Hematopoietic multipotent progenitor cell treated with erythropoietin and hydrocortisone succinate and interleukin-3 and kit ligand, for 6 days (in vitro differentiated cells): ENCODE results near the gene GOT2.
"Not testable (repeated sequence)": the region's sequence is repeated elsewhere in the genome, so short reads cannot be mapped to it uniquely, and the experiment has no call there.

Experiments used
- DNase-seq: peaks from one replicate; pipeline ENCODE4 v3.0.0-alpha.2; 2015

Gene GOT2

DNA sequence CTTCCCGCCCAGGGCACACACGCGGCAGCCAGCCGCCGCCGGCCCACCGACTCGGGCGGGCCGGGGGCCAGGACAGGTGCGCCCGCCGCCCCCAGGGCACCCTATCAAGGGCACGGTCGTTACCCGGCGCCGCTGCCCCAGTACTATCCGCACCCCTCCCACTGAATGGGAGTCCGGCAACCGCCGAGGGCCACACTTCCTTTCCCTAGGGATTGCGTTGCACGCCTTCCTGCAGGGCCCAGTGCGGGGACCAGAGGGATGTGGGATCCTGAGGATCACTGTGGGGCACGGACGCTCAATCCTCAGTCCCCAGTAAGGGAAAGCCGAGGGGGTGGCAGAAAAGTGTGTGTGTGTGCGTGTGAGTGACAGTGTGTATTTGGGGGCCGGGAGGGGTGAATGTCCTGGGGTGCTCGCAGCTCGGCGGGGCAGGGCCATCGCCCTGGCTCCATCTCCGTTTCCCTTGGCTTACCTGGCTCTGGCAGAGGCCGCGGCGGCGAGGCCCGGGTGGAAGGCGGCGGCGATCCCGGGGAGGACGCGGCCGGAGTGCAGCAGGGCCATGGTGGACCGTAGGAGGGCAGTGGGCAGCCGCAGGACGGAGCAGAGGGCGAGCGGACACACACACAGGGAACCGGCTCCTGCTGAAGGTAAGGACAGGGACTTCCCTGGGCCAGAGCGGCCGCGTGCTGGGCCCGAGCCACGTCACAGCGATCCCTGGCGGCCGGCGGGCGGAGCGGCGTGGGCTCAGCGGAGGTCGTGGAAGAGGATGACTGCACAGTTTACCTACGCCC, at the start of gene GOT2:
GOT2 (minus strand) TSS at position 646 of the 788 bp plus-strand sequence; CDS start at position 558, 88 bp downstream.
- DNase-seq: peak; percentile 92

DNA sequence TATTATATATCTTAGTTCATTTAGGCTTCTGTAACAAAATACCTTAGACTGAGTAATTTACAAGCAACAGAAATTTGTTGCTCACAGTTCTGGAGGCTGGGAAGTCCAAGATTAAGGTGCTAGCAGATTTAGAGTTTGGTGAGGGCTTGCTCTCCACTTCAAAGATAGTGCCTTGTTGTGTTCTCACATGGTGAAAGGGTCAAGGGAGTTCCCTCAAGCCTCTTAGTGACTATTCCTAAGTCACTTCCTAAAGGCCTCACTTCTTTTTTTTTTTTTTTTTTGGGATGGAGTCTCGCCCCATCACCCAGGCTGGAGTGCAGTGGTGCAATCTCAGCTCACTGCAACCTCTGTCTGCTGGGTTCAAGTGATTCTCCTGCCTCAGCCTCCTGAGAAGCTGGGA, 45.2 kb upstream of the GOT2 start:
- not testable (repeated sequence) for DNase-seq

DNA sequence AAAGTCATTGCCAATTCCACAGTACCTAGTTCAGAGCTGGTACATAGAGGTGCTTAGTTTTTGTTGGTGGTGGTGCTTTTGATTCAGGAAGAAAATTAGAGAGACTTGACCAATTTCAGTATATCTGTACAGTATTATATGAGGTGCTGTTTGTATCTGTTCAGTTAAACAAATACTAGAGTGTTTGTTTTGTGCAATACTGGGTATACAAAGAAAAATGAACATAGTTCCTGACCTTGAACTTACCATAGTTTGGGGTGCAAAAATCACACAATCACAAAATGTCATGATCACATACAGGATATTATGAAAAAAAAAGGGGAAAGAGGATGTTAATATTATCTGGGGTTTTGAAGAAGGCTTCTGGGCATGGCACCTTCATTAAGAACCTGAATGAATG, 39.8 kb upstream of the GOT2 start:
- no peak for DNase-seq

DNA sequence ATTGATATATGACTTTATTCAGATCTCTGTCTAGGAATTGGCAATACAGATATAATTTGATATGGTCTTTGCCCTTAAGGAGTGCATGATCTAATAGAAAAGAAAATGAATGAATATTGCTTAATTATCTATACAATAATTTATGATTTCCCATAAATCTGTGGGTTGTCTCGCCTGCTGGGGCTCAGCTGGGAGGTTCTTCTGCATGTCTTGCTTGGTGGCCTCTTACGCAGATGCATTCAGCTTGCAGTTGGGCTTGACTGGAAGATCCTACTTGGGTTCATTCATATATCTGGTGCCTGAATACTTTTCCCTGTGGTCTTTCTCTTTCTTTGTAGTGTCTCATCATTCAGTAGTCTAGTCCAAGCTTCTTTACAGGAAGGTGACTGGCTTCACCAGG, 34.0 kb upstream of the GOT2 start:
- no peak for DNase-seq

DNA sequence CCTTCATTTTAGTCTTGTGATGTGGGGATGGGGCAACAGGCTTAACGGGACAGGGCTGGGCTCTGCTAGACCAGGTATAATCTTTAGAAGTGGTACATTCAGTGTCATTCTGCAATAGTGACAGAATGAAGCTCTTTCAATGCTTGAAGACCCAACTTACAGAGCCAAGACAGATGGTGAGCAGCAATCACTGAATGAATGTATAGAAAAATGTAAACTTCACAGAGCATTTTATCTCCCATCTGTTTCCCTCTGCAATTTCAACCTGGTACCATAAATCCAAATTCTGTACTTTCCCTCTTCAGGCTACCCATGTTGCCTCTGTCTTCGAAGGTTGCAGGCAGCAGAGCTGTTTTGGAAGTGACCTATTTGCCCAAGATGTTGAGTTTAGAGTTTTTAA, 33.5 kb upstream of the GOT2 start:
- no peak for DNase-seq

DNA sequence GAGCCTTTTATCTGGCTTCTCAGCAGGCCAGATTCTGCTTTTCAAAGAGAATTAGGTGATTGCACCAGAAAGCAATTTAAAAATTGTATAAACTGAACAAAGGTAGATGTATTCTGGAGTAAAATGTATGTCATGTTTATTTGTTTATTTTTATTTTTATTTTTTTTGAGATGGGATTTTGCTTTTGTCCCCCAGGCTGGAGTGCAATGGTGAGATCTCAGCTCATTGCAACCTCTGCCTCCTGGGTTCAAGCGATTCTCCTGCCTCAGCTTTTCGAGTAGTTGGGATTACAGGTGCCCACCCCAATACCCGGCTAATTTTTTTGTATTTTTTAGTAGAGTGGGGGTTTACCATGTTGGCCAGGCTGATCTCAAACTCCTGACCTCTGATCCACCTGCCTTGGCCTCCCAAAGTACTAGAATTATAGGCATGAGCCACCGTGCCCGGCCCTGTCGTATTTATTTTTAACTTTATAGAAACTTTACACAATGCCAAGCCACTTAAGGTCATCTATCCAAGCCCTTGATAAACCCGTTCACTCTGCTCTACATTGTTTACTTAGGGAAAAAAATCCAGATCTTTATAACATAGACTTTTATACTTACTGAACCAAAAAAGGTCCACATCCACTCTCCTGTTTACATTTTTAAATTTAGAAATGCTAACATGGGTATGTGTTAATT, 22.7 kb upstream of the GOT2 start:
- DNase-seq: no peak

DNA sequence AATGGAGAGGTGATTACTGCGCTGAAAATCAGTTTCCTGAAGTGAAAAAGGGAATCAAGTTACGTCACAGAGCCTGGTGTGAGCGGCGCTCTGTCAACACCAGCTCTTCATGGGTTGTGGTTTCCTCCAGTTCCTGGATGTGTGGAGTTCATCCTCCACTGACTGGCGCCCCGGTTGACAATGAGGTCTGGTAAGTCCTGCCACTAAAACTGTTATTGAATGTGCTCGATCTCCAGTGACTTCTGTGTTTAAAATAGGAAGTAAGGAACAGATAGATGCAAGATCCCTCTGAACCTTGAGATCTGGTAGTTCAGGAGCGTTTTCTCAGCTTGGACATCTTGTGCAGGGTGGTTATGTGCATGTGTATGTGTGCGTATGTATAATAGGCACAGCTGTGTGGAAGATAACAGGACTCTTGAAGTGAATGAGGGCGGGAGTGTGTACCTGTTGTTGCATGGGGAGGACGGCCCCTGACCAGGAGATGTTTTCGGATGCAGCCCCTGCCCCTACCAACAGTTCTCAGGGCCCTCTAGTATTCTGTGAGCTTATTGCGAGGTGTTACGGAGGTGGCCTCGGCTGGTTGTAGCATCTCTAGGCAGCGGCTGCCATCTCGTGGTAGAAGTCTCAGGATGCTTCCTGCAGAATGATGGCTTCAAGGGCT, 22.0 kb upstream of the GOT2 start:
- DNase-seq: peak; percentile 92

DNA sequence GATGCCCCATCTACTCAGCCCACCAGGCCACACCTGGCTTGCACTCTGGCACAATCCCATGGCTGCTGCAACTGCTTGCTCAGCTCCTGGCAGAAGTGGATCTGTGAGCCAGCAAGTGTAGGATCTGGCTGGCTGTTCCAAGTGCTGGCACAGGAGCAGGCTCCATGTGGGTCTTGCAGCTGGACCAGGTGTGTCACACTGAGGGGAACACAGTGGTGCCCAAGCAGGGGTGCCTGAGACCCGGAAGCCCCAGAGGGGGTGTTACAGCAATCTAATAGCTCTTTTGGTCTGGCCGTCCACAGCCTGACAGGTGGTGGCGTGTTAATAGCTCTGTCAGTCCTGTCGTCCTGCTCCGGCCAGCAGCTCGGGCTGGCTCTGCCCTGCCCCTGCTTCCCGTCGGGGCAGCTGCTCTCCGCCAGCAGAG, 19.6 kb upstream of the GOT2 start:
- no peak for DNase-seq

DNA sequence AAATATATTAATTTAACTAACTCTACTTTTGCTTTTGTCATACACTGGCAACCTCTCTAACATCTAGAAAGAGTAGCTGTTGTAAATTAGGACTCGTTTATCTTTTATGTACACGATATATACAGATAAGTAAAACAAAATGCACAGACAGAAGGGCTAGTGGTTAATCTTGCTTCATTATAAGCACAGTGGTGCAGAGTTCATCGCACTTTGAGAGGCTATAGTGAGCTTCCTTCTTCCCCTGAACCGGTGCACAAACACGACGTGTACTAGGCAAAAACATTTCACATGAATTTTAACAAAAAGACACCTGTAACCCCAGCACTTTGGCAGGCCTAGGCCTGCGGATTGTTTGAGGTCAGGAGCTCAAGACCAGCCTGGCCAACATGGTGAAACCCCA, 10.4 kb upstream of the GOT2 start:
- no peak for DNase-seq

DNA sequence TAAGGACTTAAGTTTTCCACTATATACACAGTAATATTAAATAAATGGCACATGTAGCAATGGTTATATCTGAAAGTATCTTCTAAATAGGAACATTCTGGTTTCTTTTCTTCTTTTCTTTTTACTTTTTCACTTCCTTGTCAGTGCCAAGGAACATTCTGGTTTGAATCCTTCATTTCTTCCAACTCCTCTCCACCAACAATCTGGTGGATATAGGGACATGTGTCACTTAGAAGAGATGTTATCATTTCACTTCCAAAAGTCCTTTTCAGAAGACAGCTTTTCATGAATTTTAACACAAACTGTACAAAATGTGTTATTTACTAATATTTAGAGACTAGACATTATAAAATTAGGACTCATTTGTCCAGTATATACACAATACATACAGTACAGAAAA, 7.9 kb upstream of the GOT2 start:
- DNase-seq: no peak

DNA sequence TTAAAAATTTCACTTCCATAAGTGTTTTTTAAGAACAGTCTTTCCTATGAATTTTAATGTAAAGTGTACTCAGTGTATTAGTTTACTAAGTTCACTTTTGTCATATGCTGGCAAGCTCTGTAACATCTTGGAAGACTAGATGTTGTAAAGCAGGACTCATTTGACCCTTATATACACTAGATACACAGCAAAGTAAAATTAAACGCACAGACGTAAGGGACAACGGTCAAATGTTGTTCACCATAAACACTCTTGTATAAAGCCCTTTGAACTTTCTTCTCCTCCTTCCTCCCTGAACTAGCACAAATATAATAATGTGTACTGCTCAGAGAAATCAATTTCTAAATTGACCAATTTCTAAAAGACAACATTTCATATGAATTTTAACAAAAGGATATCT, 7.0 kb upstream of the GOT2 start:
- DNase-seq: no peak

DNA sequence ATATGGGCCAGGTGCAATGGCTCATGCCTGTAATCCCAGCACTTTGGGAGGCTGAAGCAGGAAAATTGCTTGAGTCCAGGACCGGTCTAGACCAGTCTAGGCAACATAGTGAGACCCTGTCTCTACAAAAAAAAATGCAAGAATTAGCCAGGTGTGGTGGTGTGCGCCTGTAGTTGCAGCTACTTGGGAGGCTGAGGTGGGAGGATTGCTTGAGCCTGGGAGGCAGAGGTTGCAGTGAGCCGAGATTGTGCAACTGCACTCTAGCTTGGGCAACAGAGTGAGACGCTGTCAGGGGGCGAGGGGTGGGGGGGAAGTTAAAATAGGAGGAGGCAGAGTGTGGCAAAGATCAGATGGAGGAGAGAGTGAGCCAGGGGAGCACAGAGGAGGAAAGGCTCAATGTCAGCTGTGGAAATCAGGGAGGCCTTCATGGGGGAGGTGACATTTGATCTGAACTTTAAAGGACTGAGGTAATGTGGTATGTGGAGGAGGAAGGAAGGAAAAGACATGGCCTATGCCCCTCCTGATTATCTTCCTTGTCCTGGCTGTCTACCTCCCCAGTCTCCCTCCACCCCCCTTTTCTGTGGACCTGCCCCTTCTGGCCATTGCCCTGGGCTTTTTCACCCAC, 4.7 kb upstream of the GOT2 start:
- DNase-seq: no peak

DNA sequence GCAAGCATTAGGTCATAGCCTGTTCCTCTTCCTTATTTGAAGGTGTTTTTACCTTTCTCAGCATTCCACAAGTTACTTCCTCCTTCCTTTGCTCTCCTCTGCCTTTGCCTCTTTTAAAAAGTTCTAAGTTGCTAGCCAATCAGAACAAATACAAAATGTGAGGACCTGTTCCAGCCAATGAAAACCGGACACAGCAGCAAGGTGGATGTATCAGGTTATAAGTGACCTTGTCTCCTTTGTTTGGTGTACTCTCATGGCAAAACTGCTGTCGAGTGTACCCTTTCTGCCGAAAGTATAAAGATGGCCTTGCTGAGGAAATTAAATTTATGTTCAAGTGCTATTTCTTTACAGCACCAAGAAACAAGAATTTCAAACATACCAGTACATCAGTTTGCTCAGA, 2.2 kb upstream of the GOT2 start:
- DNase-seq: not testable (repeated sequence)

DNA sequence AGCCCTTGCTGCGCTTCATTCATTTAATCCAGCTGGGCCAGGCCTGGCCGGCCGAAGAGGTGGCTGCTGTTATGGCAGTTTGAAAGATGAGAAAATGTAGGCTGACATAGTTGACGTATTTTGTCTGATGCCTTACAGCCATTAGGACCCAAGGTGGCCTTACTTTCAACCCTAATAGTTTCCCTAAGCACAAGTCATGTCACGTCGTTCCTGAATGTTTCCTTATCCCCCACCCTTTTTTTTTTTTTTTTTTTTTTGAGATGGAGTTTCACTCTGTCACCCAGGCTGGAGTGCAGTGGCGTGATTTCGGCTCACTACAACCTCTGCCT, 307 bp upstream of the GOT2 start:
- no peak for DNase-seq

DNA sequence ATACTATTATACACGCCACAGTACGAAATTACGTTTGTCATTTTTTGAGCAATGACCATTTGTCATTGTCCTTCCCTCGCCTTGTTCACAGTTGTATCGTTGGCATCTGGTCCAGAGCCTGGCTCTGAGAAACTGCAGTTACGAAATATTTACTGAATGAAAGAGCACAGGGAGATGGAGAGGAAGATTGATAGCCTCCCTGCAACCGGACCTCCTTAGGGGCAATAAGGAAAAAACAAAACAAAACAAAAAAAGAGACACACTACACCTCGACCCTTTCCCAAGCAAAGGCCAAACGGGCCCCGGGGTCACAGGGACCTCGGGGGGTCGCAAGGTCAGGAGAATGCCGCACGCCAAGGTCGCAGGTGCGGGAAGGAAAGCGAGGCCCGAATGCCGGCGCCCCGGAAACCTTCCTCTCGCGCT, 857 bp downstream of the GOT2 start:
- DNase-seq: peak; percentile 39

DNA sequence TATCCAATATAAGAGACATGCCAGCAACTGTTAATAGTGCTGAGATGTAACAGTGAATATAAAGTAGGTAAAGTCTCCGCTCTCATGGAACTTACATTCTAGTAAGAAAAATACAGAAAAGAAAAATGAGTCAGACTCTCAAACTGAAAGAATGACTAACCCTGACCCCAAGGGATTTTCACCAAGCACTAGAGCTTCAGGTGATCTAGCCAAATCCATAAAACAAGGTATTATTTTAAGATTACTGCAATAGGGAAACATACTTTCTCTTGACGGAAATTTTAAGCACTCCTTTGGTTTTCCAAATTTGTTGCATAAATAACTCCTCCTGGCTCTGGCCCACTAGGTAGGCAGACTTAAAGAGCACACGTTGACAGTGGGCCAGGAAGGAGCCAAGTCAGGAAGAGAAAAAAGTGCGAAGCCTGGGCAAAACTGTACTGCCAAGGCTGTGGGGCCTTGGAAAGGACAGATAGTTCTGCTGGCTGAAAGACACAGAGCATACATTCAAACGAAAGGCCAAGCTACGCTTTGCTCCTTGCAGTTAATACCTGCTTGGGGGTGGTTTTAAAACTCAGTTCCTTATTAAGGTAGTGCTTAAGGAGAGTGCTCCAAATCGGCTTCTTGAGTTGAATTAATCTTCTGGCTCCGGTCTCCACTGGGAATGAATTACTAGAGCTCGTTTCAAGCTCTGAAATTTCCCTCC, 1.4 kb downstream of the GOT2 start:
- DNase-seq: peak; percentile 24

DNA sequence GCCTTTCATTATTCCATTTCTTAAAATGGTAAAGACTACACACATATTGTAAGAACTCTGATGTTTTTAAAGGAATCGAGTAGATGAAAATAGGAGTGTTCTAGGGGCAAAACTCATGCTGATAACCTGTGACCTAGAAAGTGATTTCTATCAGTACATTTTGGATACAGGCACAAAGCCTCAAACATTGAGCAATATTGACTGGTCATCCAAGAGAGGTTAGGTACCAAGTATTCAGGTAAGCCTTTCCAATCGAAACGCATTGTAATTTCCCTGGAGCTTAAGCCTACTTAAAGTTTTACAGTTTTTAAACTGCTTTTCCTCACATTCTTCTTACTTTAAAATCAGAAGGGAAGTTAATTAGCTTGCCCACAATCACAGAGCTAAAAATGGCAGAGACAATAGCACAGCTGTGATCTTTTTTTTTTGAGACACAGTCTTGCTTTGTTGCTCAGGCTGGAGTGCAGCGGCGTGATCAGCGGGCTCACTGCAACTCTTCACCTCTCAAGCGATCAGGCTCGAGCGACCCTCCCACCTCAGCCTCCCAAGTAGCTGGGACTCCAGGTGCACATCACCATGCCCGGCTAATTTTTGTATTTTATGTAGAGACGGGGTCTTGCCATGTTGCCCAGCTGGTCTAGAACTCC, 3.3 kb downstream of the GOT2 start:
- DNase-seq: no peak

DNA sequence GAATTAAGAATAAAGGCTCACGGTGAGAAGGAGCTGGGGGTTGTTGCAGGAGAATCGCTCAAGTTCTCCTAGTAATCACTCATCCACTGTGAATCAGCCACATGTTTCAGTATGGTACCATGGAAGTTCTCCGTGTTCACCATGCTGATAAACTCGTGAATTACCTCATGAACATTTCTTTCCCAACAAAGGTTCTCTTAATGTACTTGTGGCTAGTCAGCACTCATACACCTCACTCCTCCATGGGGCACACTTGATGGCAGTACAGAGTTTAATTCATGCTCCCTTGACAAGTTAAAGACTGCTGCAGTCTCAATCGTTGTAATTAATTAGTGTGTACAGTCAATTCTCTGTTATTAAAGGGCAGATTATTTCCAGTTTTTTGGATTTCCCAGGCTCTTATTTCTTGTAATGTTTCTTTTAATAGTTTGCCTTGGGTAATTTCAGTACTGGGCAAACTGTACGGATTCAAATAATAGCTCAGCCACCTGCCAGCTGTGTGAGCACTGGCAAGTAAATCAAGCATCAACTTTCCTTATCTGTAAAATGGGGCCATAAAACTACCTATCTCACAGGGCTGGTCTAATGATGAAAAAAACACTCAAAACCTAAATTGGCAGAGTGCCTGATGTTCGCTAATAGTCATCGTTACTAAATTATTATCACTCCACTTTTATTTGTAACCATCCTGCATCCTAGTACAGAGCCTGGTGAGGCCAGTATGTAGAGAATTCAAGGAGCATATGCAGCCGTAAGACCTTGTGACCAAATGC, 6.1 kb downstream of the GOT2 start:
- DNase-seq: peak; percentile 19

DNA sequence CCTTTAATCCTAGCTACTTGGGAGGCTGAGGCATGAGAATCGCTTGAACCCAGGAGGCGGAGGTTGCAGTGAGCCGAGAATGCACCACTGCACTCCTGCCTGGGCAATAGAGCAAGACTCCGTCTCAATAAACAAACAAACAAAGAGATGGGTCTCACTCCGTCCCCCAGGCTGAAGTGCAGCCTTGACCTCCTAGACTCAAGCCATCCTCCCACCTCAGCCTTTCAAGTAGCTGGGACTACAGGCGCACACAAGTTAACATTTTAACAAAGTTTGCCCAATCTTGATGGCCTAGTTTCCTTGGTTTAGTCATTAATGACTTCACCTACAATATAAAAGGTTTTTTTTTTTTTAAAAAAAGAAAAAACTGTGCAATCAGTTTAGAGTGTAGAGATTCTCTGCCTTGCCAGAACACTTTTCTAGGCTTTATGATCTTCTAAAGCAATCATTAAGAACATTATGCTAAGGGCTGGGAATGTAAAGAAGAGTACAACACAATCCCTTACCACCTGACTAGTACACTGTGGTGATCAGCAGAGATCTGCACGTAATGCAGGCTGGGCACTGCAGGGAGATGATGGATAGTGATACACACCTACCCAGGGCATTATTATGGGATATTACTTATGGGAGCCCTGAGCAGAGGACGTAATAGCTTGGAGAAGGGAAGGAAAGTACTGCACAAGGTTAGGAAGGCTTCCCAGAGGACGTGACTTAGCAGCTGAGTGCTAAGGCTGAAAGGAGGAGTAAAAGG, 6.9 kb downstream of the GOT2 start:
- DNase-seq: no peak

DNA sequence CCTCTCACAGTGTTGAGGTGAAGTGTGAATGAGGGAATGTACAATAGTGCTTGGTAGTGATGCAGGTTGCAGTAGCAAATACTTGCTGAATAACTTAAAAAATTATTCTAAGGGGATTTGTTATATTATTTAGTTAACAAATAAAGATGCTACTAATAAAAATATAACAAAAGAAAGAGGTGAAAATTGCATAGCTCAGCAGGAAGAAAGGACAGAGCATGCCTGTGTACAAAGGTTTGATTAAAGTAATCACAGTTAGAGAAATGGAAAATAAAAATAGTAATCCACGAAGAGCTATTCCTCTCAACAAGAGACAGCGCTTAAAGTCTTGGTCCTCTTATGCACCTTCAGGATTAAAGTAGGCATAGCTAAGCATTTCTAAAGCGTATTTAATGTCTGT, 11.0 kb downstream of the GOT2 start:
- DNase-seq: no peak

DNA sequence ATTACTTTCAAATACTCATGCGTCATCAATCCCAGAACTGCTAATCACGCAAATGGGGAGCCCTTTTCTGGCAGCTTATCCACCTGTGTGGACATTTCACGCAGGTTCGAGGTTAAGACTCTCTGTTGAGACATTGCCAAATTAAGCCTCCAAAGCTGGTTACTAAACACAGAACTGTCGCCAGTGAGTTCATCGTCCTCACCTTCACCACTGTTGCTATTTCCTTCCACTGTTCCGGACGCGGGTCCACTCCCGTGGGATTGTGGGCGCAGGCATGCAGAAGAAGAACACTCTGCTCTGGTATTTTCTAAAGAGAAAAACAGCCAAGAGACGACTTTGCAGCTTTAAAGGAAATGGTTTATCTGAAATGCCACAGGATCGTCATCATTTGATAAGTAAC, 16.1 kb downstream of the GOT2 start:
- DNase-seq: no peak
